ENCODE results near the gene VAT1. TPM values are rescaled to one million over a fixed set of nuclear protein-coding genes. Genes with fewer than 3 reads are reported as not detected.

VAT1 gene
- total RNA-seq, result 10 to 100 TPM; 51.4 to 99.8 TPM

- Histone ChIP-seq H3K4me3 (peak within 1 kb of the TSS; percentile 84 to 99), H3K27me3 (no peaks in the 10 kb centered on the region), H3K36me3 (peaks cover 6% of the 10 kb centered on the region), H3K9me3 (no peaks in the 10 kb centered on the region), H3K27ac (peak within 1 kb of the TSS; percentile 91 to 96), H3K4me1 (peaks cover 0 to 53% of the 10 kb centered on the region in 2 donors)
- no peak for TF ChIP-seq CTCF (IDR thresholded peaks at IDR 0.05)
- DNase-seq (ENCODE audit: low spot score), result no peak
Measured at GRCh38 chr17:43021741-43022512, at the start of gene VAT1. Gene VAT1 (minus strand): TSS chr17:43022385. CDS start chr17:43022322, 63 bp downstream.

DNA sequence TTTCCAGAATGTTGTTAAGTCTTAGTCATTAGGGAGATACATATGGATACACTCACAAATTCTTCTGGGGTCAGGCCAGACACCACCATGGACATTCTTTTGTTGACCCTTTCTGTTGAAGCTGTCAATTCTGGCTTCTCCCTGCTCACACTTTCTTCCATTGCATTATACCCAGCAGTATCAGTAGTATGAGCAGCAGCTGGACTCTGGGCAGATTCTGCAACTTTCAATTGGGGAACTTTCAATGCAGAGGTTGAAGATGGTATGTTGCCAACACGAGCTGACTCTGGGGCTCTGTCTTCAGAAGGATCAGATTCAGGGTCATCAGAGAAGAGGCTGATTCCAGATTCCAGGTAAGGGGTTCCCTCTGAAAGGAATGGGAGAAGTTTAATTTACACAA lies 48.7 kb upstream of the VAT1 start:
- Histone ChIP-seq H3K27ac (no peak overlapping the region), H3K36me3 (no peaks in the 10 kb centered on the region), H3K4me1 (no peaks in the 10 kb centered on the region), H3K9me3 (no peaks in the 10 kb centered on the region), H3K4me3 (no peak overlapping the region), H3K27me3 (no peaks in the 10 kb centered on the region)
- DNase-seq (ENCODE audit: low spot score), result no peak
- no peak for TF ChIP-seq CTCF (IDR thresholded peaks at IDR 0.05)

- Histone ChIP-seq H3K4me1 (no peaks in the 10 kb centered on the region), H3K36me3 (no peaks in the 10 kb centered on the region), H3K9me3 (no peaks in the 10 kb centered on the region), H3K27me3 (no peaks in the 10 kb centered on the region), H3K27ac (no peak overlapping the region), H3K4me3 (no peak overlapping the region)
- TF ChIP-seq CTCF (IDR thresholded peaks at IDR 0.05), result no peak
- no peak for DNase-seq (ENCODE audit: low spot score)
Measured at GRCh38 chr17:43070257-43070656, 48.1 kb upstream of the VAT1 start.

DNA sequence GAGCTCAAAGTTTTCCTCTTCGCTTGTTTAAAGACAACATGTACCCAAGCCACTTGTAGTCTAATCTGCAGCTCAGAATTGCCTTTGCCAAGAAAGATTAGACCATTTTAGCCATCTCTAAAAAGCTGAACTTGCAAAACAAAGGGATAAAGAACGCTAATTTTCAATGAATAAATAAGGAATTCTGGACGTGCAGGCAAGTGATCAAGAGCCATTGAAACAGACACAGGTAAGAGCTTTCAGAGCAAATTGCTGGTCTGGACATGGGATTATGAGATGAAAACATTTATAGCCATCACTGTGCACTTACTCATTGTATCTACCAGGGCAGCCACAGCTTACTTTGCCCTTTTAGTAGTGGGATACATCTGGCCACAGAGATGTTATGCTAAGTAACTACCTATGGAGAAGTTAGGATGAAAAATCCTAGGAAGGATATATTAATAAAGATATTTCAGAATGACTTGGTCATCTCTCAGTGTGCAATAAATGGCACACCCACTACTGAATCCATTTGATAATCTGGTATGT lies 47.2 kb upstream of the VAT1 start:
- no peaks in the 10 kb centered on the region for H3K27me3 ChIP-seq
- TF ChIP-seq CTCF (IDR thresholded peaks at IDR 0.05), result no peak
- no peaks in the 10 kb centered on the region for H3K9me3 ChIP-seq
- no peaks in the 10 kb centered on the region for H3K4me1 ChIP-seq
- no peak overlapping the region for H3K4me3 ChIP-seq
- no peaks in the 10 kb centered on the region for H3K36me3 ChIP-seq
- DNase-seq (ENCODE audit: low spot score), result no peak
- peak overlapping the region; percentile 35 to 71 for H3K27ac ChIP-seq

DNA sequence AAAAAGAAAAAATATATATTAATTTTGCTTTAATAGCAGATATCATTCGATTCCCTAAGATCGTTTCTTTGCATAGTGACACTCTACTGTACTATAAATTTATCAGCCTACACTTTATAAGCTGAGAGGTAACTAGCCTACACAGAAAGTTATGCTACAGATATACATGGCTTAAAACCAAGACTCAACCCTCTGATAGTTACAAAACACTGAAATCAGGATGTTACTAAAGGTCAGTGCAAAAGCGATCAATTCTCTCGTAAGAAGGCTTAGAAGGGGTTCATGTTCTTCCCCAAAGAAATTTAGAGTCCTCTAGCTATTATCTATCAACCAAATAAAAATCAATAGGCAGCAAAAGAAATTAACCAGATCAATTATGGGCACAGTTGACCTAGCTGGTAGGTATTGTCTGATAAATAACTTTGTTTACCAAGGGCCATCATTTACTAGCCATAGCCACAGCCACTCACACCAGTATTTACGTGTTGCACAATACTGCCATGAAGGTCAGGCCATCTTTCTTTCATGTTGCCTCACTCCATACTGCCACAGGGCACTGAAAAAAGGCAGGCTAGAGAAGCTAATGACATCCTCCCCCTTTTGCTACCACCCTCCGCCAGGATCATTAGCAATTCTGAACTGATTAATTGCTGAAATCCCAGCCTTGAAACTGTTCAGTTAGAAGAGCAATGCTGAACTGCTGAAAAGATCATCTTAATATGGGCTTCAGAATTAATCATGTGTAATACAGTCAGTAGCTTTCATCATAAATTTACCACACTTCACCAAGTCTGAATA lies 46.6 kb upstream of the VAT1 start:
- no peak for TF ChIP-seq CTCF (IDR thresholded peaks at IDR 0.05)
- H3K27me3 ChIP-seq, result no peaks in the 10 kb centered on the region
- DNase-seq (ENCODE audit: low spot score), result no peak
- no peaks in the 10 kb centered on the region for H3K36me3 ChIP-seq
- H3K9me3 ChIP-seq, result no peaks in the 10 kb centered on the region
- peak overlapping the region; percentile 35 to 71 for H3K27ac ChIP-seq
- no peak overlapping the region for H3K4me3 ChIP-seq
- H3K4me1 ChIP-seq, result no peaks in the 10 kb centered on the region
